GM19351 (cell line): Measurements from ENCODE around the gene EEF1A2.

Experiments used
- ATAC-seq: cut with Tn5 transposase; IDR thresholded peaks from one replicate; pipeline ENCODE4 v1.9.1; 2021; ENCODE audit warnings: mild to moderate bottlenecking, moderate library complexity; ENCODE audit not compliant: unreplicated experiment

Gene EEF1A2

GRCh38 chr20:63456429-63457284, 42.2 kb downstream of the EEF1A2 start:
- ATAC-seq, result no peak

GRCh38 chr20:63455568-63455859, 43.4 kb downstream of the EEF1A2 start:
- no peak for ATAC-seq

GRCh38 chr20:63454731-63455567, 43.9 kb downstream of the EEF1A2 start:
- ATAC-seq, result no peak

- no peak for ATAC-seq
Measured at GRCh38 chr20:63452821-63453523, 45.9 kb downstream of the EEF1A2 start.

- ATAC-seq, result no peak
Measured at GRCh38 chr20:63452341-63452740, 46.5 kb downstream of the EEF1A2 start.

GRCh38 chr20:63451821-63452220, 47.1 kb downstream of the EEF1A2 start:
- no peak for ATAC-seq

GRCh38 chr20:63449796-63450730, 48.8 kb downstream of the EEF1A2 start:
- no peak for ATAC-seq

GRCh38 chr20:63449025-63449424, 49.9 kb downstream of the EEF1A2 start:
- no peak for ATAC-seq

GRCh38 chr20:63448031-63448430, 50.9 kb downstream of the EEF1A2 start:
- ATAC-seq, result no peak

GRCh38 chr20:63447320-63447719, 51.6 kb downstream of the EEF1A2 start:
- no peak for ATAC-seq

- no peak for ATAC-seq
Measured at GRCh38 chr20:63446216-63447024, 52.5 kb downstream of the EEF1A2 start.

- ATAC-seq, result no peak
Measured at GRCh38 chr20:63445075-63445734, 53.7 kb downstream of the EEF1A2 start.

GRCh38 chr20:63444548-63444947, 54.3 kb downstream of the EEF1A2 start:
- ATAC-seq, result no peak

GRCh38 chr20:63443606-63444395, 55.1 kb downstream of the EEF1A2 start:
- no peak for ATAC-seq

GRCh38 chr20:63442100-63442493, 56.8 kb downstream of the EEF1A2 start:
- ATAC-seq, result no peak

GRCh38 chr20:63441136-63442099, 57.5 kb downstream of the EEF1A2 start:
- ATAC-seq, result no peak

- no peak for ATAC-seq
Measured at GRCh38 chr20:63440366-63440955, 58.4 kb downstream of the EEF1A2 start.
